ENCODE data around the gene PKIB. TPM values are rescaled to one million over a fixed set of nuclear protein-coding genes. Genes with fewer than 3 reads are reported as not detected.
"Not testable (repeated sequence)": the region's sequence is repeated elsewhere in the genome, so short reads cannot be mapped to it uniquely, and the experiment has no call there.

Gene PKIB
- total RNA-seq, 1 experiment from 2014 or later: 6.1 TPM

- peak; percentile 50 for DNase-seq (ENCODE audit: low spot score)
Measured at GRCh38 chr6:122620902-122621301, 10.7 kb downstream of the PKIB start.

- no peak for DNase-seq (ENCODE audit: low spot score)
Measured at GRCh38 chr6:122621638-122622037, 11.4 kb downstream of the PKIB start.

- DNase-seq (ENCODE audit: low spot score): no peak
Measured at GRCh38 chr6:122622479-122622878, 12.3 kb downstream of the PKIB start.

- no peak for DNase-seq (ENCODE audit: low spot score)
Measured at GRCh38 chr6:122623279-122623678, 13.1 kb downstream of the PKIB start.

- no peak for DNase-seq (ENCODE audit: low spot score)
Measured at GRCh38 chr6:122624853-122625252, 14.6 kb downstream of the PKIB start.

- no peak for DNase-seq (ENCODE audit: low spot score)
Measured at GRCh38 chr6:122628714-122629113, 18.5 kb downstream of the PKIB start.

GRCh38 chr6:122631571-122632249 lies 21.5 kb downstream of the PKIB start:
- no peak for DNase-seq (ENCODE audit: low spot score)

- no peak for DNase-seq (ENCODE audit: low spot score)
Measured at GRCh38 chr6:122640366-122640765, 30.2 kb downstream of the PKIB start.

GRCh38 chr6:122641819-122642218 lies 31.6 kb downstream of the PKIB start:
- no peak for DNase-seq (ENCODE audit: low spot score)

GRCh38 chr6:122642604-122643003 lies 32.4 kb downstream of the PKIB start:
- not testable (repeated sequence) for DNase-seq (ENCODE audit: low spot score)

GRCh38 chr6:122645256-122645655 lies 35.1 kb downstream of the PKIB start:
- no peak for DNase-seq (ENCODE audit: low spot score)

GRCh38 chr6:122647765-122648164 lies 37.6 kb downstream of the PKIB start:
- no peak for DNase-seq (ENCODE audit: low spot score)

GRCh38 chr6:122648726-122649125 lies 38.5 kb downstream of the PKIB start:
- DNase-seq (ENCODE audit: low spot score): no peak

- no peak for DNase-seq (ENCODE audit: low spot score)
Measured at GRCh38 chr6:122649701-122650100, 39.5 kb downstream of the PKIB start.

- DNase-seq (ENCODE audit: low spot score): no peak
Measured at GRCh38 chr6:122650403-122650802, 40.2 kb downstream of the PKIB start.

- DNase-seq (ENCODE audit: low spot score): no peak
Measured at GRCh38 chr6:122651031-122651430, 40.8 kb downstream of the PKIB start.

- DNase-seq (ENCODE audit: low spot score): no peak
Measured at GRCh38 chr6:122651604-122652003, 41.4 kb downstream of the PKIB start.

GRCh38 chr6:122652431-122652830 lies 42.2 kb downstream of the PKIB start:
- DNase-seq (ENCODE audit: low spot score): peak; percentile 65

- peak; percentile 80 for DNase-seq (ENCODE audit: low spot score)
Measured at GRCh38 chr6:122653094-122653493, 42.9 kb downstream of the PKIB start.

GRCh38 chr6:122654012-122654411 lies 43.8 kb downstream of the PKIB start:
- no peak for DNase-seq (ENCODE audit: low spot score)

- peak; percentile 24 for DNase-seq (ENCODE audit: low spot score)
Measured at GRCh38 chr6:122657601-122658000, 47.4 kb downstream of the PKIB start.

- no peak for DNase-seq (ENCODE audit: low spot score)
Measured at GRCh38 chr6:122660296-122660695, 50.1 kb downstream of the PKIB start.

GRCh38 chr6:122663981-122664380 lies 53.8 kb downstream of the PKIB start:
- no peak for DNase-seq (ENCODE audit: low spot score)

GRCh38 chr6:122665929-122666328 lies 55.7 kb downstream of the PKIB start:
- no peak for DNase-seq (ENCODE audit: low spot score)
